BLaER1 treated with 17β-estradiol and CSF1 and Interleukin-3, amounts not matched to agents 10 nM and 100 nM (cell line): ENCODE results near the gene COX6B1.

ENCODE experiments used
- H3K27ac ChIP-seq, 11 experiments: shearing (Covaris generic); formaldehyde crosslinking; 2 replicates each; pipeline ENCODE4 v1.8.1; 2022
- H3K27me3 ChIP-seq, 11 experiments: shearing (Covaris generic); formaldehyde crosslinking; 2 replicates each; pipeline ENCODE4 v1.8.1; 2022
- H3K36me3 ChIP-seq, 11 experiments: shearing (Covaris generic); formaldehyde crosslinking; 2 replicates each; pipeline ENCODE4 v1.8.1; 2022
- H3K4me1 ChIP-seq, 10 experiments: shearing (Covaris generic); formaldehyde crosslinking; 2 replicates each; pipeline ENCODE4 v1.8.1; 2022
- H3K4me2 ChIP-seq, 11 experiments: shearing (Covaris generic); formaldehyde crosslinking; 2 replicates each; pipeline ENCODE4 v1.8.1; 2022
- H3K4me3 ChIP-seq, 10 experiments: shearing (Covaris generic); formaldehyde crosslinking; 2 replicates each; pipeline ENCODE4 v1.8.1; 2022
- H3K9ac ChIP-seq, 11 experiments: shearing (Covaris generic); formaldehyde crosslinking; 2 replicates each; pipeline ENCODE4 v1.8.1; 2022
- H3K9me3 ChIP-seq, 11 experiments: shearing (Covaris generic); formaldehyde crosslinking; replicated peaks in 1 of 11; 2 replicates each; pipeline ENCODE4 v1.8.1; 2022
- H4K20me1 ChIP-seq, 11 experiments: shearing (Covaris generic); formaldehyde crosslinking; 2 replicates each; pipeline ENCODE4 v1.8.1; 2022
- Cebpa-rat ChIP-seq, 11 experiments: shearing (Covaris generic); IDR thresholded peaks; 2 replicates each; pipeline ENCODE4 v1.8.1; 2022

Gene COX6B1

GRCh38 chr19:35623327-35624010 lies 24.7 kb upstream of the COX6B1 start:
- Histone ChIP-seq H3K9me3 (no peaks in the 10 kb centered on the region), H3K9ac (peak overlapping the region in 1 of 11 experiments; percentile 7; a peak in 1 of 22 replicates), H3K4me1 (peaks cover 6 to 11% (median 10%) of the 10 kb centered on the region in 10 experiments), H3K27me3 (no peaks in the 10 kb centered on the region), H3K4me3 (no peak overlapping the region), H3K4me2 (no peak overlapping the region), H3K36me3 (peaks cover 7 to 45% (median 29%) of the 10 kb centered on the region in 11 experiments; a peak in 19 of 22 replicates), H3K27ac (no peak overlapping the region), H4K20me1 (no peaks in the 10 kb centered on the region; a peak in 1 of 22 replicates)
- TF ChIP-seq Cebpa-rat (IDR thresholded peaks at IDR 0.05) = no peak

GRCh38 chr19:35628264-35628564 lies 19.9 kb upstream of the COX6B1 start:
- H3K36me3 ChIP-seq = peaks cover 29 to 36% (median 32%) of the 10 kb centered on the region in 11 experiments
- no peaks in the 10 kb centered on the region for H3K9me3 ChIP-seq
- no peaks in the 10 kb centered on the region for H3K27me3 ChIP-seq
- H3K4me2 ChIP-seq = peak overlapping the region; percentile 79 to 94 (median 89)
- peak overlapping the region; percentile 74 to 89 (median 85) for H3K27ac ChIP-seq
- peaks cover 0 to 11% (median 0%) of the 10 kb centered on the region in 11 experiments; a peak in 2 of 22 replicates for H4K20me1 ChIP-seq
- H3K4me3 ChIP-seq = peak overlapping the region; percentile 84 to 99 (median 93)
- peak overlapping the region; percentile 85 to 95 (median 93) for H3K9ac ChIP-seq
- H3K4me1 ChIP-seq = peaks cover 19 to 29% (median 23%) of the 10 kb centered on the region in 10 experiments
- no peak for TF ChIP-seq Cebpa-rat (IDR thresholded peaks at IDR 0.05)

- TF ChIP-seq Cebpa-rat (IDR thresholded peaks at IDR 0.05) = 0 out of 22 replicates have a peak, but pooled peaks of 1 of the 11 experiments have one; percentile 25
- Histone ChIP-seq H3K27me3 (no peaks in the 10 kb centered on the region), H3K9ac (peak within 1 kb of the TSS; percentile 87 to 95 (median 93)), H3K4me1 (peaks cover 19 to 29% (median 23%) of the 10 kb centered on the region in 10 experiments), H3K4me2 (peak within 1 kb of the TSS; percentile 86 to 98 (median 96)), H4K20me1 (peaks cover 0 to 14% (median 0%) of the 10 kb centered on the region in 11 experiments; a peak in 4 of 22 replicates), H3K27ac (peak within 1 kb of the TSS; percentile 76 to 90 (median 86)), H3K36me3 (peaks cover 35 to 40% (median 37%) of the 10 kb centered on the region in 11 experiments), H3K9me3 (no peaks in the 10 kb centered on the region), H3K4me3 (peak within 1 kb of the TSS; percentile 84 to 99 (median 93))
Observed at GRCh38 chr19:35628565-35629331, 19.4 kb upstream of the COX6B1 start, which contains the start of gene RBM42. TSS of gene RBM42 (plus strand) at chr19:35629036. CDS start at chr19:35629154, 118 bp downstream.

- H4K20me1 ChIP-seq = peaks cover 0 to 19% (median 0%) of the 10 kb centered on the region in 11 experiments; a peak in 4 of 22 replicates
- peak overlapping the region; percentile 76 to 90 (median 85) for H3K27ac ChIP-seq
- H3K9ac ChIP-seq = peak overlapping the region; percentile 87 to 95 (median 93)
- peaks cover 19 to 29% (median 23%) of the 10 kb centered on the region in 10 experiments for H3K4me1 ChIP-seq
- peak overlapping the region; percentile 84 to 99 (median 93) for H3K4me3 ChIP-seq
- TF ChIP-seq Cebpa-rat (IDR thresholded peaks at IDR 0.05) = no peak
- no peaks in the 10 kb centered on the region for H3K9me3 ChIP-seq
- H3K4me2 ChIP-seq = peak overlapping the region; percentile 86 to 98 (median 96)
- H3K27me3 ChIP-seq = no peaks in the 10 kb centered on the region
- H3K36me3 ChIP-seq = peaks cover 40 to 45% (median 42%) of the 10 kb centered on the region in 11 experiments
Observed at GRCh38 chr19:35629332-35629633, 18.8 kb upstream of the COX6B1 start.

- no peak overlapping the region for H3K27ac ChIP-seq
- peaks cover 8 to 21% (median 13%) of the 10 kb centered on the region in 10 experiments for H3K4me1 ChIP-seq
- TF ChIP-seq Cebpa-rat (IDR thresholded peaks at IDR 0.05) = no peak
- H3K9ac ChIP-seq = peak overlapping the region in 1 of 11 experiments; percentile 20; a peak in 2 of 22 replicates
- peaks cover 0 to 32% (median 0%) of the 10 kb centered on the region in 11 experiments; a peak in 6 of 22 replicates for H4K20me1 ChIP-seq
- H3K9me3 ChIP-seq = no peaks in the 10 kb centered on the region
- H3K27me3 ChIP-seq = no peaks in the 10 kb centered on the region
- H3K4me3 ChIP-seq = no peak overlapping the region
- H3K4me2 ChIP-seq = no peak overlapping the region
- H3K36me3 ChIP-seq = peaks cover 82 to 89% (median 85%) of the 10 kb centered on the region in 11 experiments
Observed at GRCh38 chr19:35633727-35634440, 14.2 kb upstream of the COX6B1 start.

GRCh38 chr19:35636651-35637050 lies 11.5 kb upstream of the COX6B1 start:
- no peak overlapping the region for H3K9ac ChIP-seq
- H3K36me3 ChIP-seq = peaks cover 68 to 69% (median 69%) of the 10 kb centered on the region in 11 experiments

GRCh38 chr19:35637165-35637564 lies 11.0 kb upstream of the COX6B1 start:
- no peaks in the 10 kb centered on the region for H3K27me3 ChIP-seq

More at GRCh38 chr19:35636651-35637050, 11.5 kb upstream of the COX6B1 start:
- Histone ChIP-seq H4K20me1 (peaks cover 0 to 32% (median 0%) of the 10 kb centered on the region in 11 experiments; a peak in 6 of 22 replicates), H3K27ac (no peak overlapping the region), H3K27me3 (no peaks in the 10 kb centered on the region), H3K4me2 (no peak overlapping the region), H3K9me3 (no peaks in the 10 kb centered on the region), H3K4me3 (no peak overlapping the region), H3K4me1 (peaks cover 5 to 10% (median 8%) of the 10 kb centered on the region in 10 experiments)
- TF ChIP-seq Cebpa-rat (IDR thresholded peaks at IDR 0.05) = no peak

GRCh38 chr19:35639321-35639639 lies 8.8 kb upstream of the COX6B1 start:
- no peaks in the 10 kb centered on the region for H3K9me3 ChIP-seq
- H3K4me1 ChIP-seq = peaks cover 20 to 33% (median 31%) of the 10 kb centered on the region in 10 experiments
- H3K27ac ChIP-seq = no peak overlapping the region
- no peak overlapping the region for H3K4me2 ChIP-seq
- H3K27me3 ChIP-seq = no peaks in the 10 kb centered on the region
- no peak for TF ChIP-seq Cebpa-rat (IDR thresholded peaks at IDR 0.05)
- no peak overlapping the region for H3K9ac ChIP-seq
- peaks cover 42 to 43% (median 42%) of the 10 kb centered on the region in 11 experiments for H3K36me3 ChIP-seq
- H4K20me1 ChIP-seq = peaks cover 0 to 13% (median 0%) of the 10 kb centered on the region in 11 experiments; a peak in 4 of 22 replicates
- no peak overlapping the region for H3K4me3 ChIP-seq

More at GRCh38 chr19:35637165-35637564, 11.0 kb upstream of the COX6B1 start:
- H3K9ac ChIP-seq = no peak overlapping the region
- H3K4me3 ChIP-seq = no peak overlapping the region
- H3K9me3 ChIP-seq = no peaks in the 10 kb centered on the region
- TF ChIP-seq Cebpa-rat (IDR thresholded peaks at IDR 0.05) = no peak
- peaks cover 10 to 15% (median 13%) of the 10 kb centered on the region in 10 experiments for H3K4me1 ChIP-seq
- H3K4me2 ChIP-seq = no peak overlapping the region
- H4K20me1 ChIP-seq = peaks cover 0 to 31% (median 0%) of the 10 kb centered on the region in 11 experiments; a peak in 6 of 22 replicates
- H3K36me3 ChIP-seq = peaks cover 63 to 64% (median 64%) of the 10 kb centered on the region in 11 experiments
- H3K27ac ChIP-seq = no peak overlapping the region
